HEK293 (cell line): ENCODE measurements around the gene DHRS11.

Source experiments
- ZNF174 ChIP-seq: fragments of 450-650 bp; formaldehyde crosslinking; IDR thresholded peaks from 2 replicates; pipeline ENCODE4 v1.5.0; 2017; ENCODE audit warnings: missing biosample characterization, mild to moderate bottlenecking, missing genetic modification characterization
- TF ChIP-seq, protein P1 (sequence below): fragments of 450-650 bp; formaldehyde crosslinking; IDR thresholded peaks from 2 replicates; pipeline ENCODE4 v1.5.1; 2016; ENCODE audit warnings: missing biosample characterization, missing genetic modification characterization

DNA sequence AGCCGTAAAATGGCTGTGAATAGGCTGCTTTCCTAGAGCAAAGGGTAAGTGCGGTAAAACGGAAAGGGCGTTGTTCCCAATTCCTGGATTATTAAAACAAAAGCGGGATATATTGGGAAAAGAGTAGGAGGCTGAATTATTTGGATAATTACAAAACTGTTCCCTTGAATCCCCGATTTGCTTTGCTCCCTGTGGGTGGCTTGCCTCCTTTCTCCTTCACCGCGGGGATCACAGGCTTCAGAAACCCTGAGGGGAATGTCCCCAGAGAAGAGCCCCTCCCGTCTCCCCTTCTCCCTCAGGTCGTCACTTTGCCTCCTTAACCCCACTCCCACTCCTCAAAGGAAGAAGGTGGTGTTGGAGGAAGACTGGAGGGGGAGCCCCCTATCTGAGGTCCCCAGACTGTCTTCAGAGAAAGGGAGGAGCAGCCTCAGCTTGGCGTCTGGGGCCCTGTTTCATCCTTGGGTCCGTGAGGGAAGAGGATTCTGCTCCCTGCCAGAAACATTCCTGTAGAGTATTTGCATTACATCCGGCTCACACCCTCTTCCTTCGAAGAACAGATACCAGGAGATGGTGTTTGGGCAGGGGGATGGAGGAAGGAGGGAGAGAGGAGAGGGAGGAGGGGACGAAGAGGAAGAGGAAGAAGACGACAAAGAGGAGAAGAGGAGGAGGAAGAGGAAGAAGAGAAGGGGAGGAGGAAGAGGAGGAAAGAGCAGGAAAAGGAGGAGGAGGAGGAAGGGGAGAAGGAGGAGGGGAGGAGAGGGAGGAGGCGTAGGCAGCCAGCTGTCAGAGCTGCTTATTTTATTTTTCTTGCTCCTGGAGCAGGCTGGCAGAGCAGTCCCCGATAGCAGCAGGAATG lies 41.5 kb downstream of the DHRS11 start:
- TF ChIP-seq, protein P1, sequence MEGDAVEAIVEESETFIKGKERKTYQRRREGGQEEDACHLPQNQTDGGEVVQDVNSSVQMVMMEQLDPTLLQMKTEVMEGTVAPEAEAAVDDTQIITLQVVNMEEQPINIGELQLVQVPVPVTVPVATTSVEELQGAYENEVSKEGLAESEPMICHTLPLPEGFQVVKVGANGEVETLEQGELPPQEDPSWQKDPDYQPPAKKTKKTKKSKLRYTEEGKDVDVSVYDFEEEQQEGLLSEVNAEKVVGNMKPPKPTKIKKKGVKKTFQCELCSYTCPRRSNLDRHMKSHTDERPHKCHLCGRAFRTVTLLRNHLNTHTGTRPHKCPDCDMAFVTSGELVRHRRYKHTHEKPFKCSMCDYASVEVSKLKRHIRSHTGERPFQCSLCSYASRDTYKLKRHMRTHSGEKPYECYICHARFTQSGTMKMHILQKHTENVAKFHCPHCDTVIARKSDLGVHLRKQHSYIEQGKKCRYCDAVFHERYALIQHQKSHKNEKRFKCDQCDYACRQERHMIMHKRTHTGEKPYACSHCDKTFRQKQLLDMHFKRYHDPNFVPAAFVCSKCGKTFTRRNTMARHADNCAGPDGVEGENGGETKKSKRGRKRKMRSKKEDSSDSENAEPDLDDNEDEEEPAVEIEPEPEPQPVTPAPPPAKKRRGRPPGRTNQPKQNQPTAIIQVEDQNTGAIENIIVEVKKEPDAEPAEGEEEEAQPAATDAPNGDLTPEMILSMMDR (tag by site-specific recombination), result no peak
- TF ChIP-seq ZNF174 (tag by site-specific recombination), result no peak
